WTC11 (cell line): Measurements from ENCODE around the gene C1S. TPM values are rescaled to one million over a fixed set of nuclear protein-coding genes. Genes with fewer than 3 reads are reported as not detected.

ENCODE experiments used
- ATAC-seq: fragments of 200-7000 bp; cut with Tn5 transposase; 2 replicates; pipeline ENCODE4 v1.10.0; 2021; ENCODE audit warnings: mild to moderate bottlenecking, moderate library complexity
- CTCF ChIA-PET: fragments of 300-600 bp; sonication (Branson Sonifier 250); formaldehyde crosslinking; loops from one replicate; lab custom pipeline; 2021; ENCODE audit warnings: antibody characterized with exemption; lab: Charles Lee
- POLR2A ChIA-PET: fragments of 350-600 bp; sonication (Branson Sonifier 250); formaldehyde crosslinking; loops from one replicate; lab custom pipeline; 2021; ENCODE audit warnings: antibody characterized with exemption; lab: Charles Lee
- DNase-seq: peaks from one replicate; pipeline ENCODE4 v3.0.0; 2021; ENCODE audit warnings: low spot score
- H3K27ac Mint-ChIP-seq: 2 replicates; pipeline ENCODE4 v1.8.0; 2021; ENCODE audit warnings: mixed read lengths
- H3K27me3 Mint-ChIP-seq: 2 replicates; pipeline ENCODE4 v1.8.0; 2021; ENCODE audit warnings: low read depth, mild to moderate bottlenecking, moderate library complexity, mixed read lengths
- H3K36me3 Mint-ChIP-seq: 2 replicates; pipeline ENCODE4 v1.8.0; 2021; ENCODE audit warnings: mixed read lengths
- H3K4me1 Mint-ChIP-seq: 2 replicates; pipeline ENCODE4 v1.8.0; 2022; ENCODE audit warnings: mixed read lengths
- H3K4me3 Mint-ChIP-seq: 2 replicates; pipeline ENCODE4 v1.8.0; 2021; ENCODE audit warnings: mild to moderate bottlenecking, moderate library complexity, mixed read lengths
- H3K9me3 Mint-ChIP-seq: 2 replicates; pipeline ENCODE4 v1.8.0; 2021; ENCODE audit warnings: mixed read lengths
- AR ChIP-seq: fragments of 250-450 bp; sonication (Bioruptor Pico); IDR thresholded peaks from 2 replicates; pipeline ENCODE4 v1.9.0; 2021; ENCODE audit warnings: mild to moderate bottlenecking
- CREB1 ChIP-seq: sonication (generic); formaldehyde crosslinking; IDR thresholded peaks from 2 replicates; pipeline ENCODE4 v1.8.0; 2023; ENCODE audit warnings: mild to moderate bottlenecking, missing genetic modification reagents
- EMX1 ChIP-seq: fragments of 250-450 bp; sonication (Bioruptor Pico); IDR thresholded peaks from 2 replicates; pipeline ENCODE4 v1.8.0; 2021; ENCODE audit warnings: mild to moderate bottlenecking
- ESRRA ChIP-seq: sonication (generic); formaldehyde crosslinking; IDR thresholded peaks from 2 replicates; pipeline ENCODE4 v1.8.1; 2022; ENCODE audit warnings: mild to moderate bottlenecking, missing genetic modification reagents, borderline replicate concordance
- ETV6 ChIP-seq: sonication (generic); formaldehyde crosslinking; IDR thresholded peaks from 2 replicates; pipeline ENCODE4 v1.8.1; 2022; ENCODE audit warnings: mild to moderate bottlenecking, missing genetic modification reagents
- IRF2 ChIP-seq: sonication (generic); formaldehyde crosslinking; IDR thresholded peaks from 2 replicates; pipeline ENCODE4 v1.8.0; 2022; ENCODE audit warnings: low read depth, missing genetic modification reagents, borderline replicate concordance
- JAZF1 ChIP-seq: fragments of 250-450 bp; sonication (Bioruptor Pico); IDR thresholded peaks from 2 replicates; pipeline ENCODE4 v1.9.0; 2021; ENCODE audit warnings: moderate library complexity, mild to moderate bottlenecking, inconsistent platforms
- NR2C2 ChIP-seq: sonication (generic); formaldehyde crosslinking; IDR thresholded peaks from 2 replicates; pipeline ENCODE4 v1.8.0; 2022; ENCODE audit warnings: mild to moderate bottlenecking, missing genetic modification reagents
- PRRX2 ChIP-seq: fragments of 250-450 bp; sonication (Bioruptor Pico); IDR thresholded peaks from 2 replicates; pipeline ENCODE4 v1.8.0; 2021; ENCODE audit warnings: mild to moderate bottlenecking
- SMAD4 ChIP-seq: sonication (generic); formaldehyde crosslinking; IDR thresholded peaks from 2 replicates; pipeline ENCODE4 v1.8.0; 2022; ENCODE audit warnings: mild to moderate bottlenecking, missing genetic modification reagents
- SP1 ChIP-seq: sonication (generic); formaldehyde crosslinking; conservative IDR thresholded peaks from 2 replicates; pipeline ENCODE4 v1.8.1; 2022; ENCODE audit warnings: missing genetic modification reagents
- TEAD4 ChIP-seq: sonication (generic); formaldehyde crosslinking; IDR thresholded peaks from 2 replicates; pipeline ENCODE4 v1.8.0; 2022; ENCODE audit warnings: mild to moderate bottlenecking, missing genetic modification reagents
- TP53 ChIP-seq: sonication (generic); formaldehyde crosslinking; IDR thresholded peaks from 2 replicates; pipeline ENCODE4 v1.8.1; 2023; ENCODE audit warnings: mild to moderate bottlenecking, missing genetic modification reagents
- ZNF263 ChIP-seq: sonication (generic); formaldehyde crosslinking; IDR thresholded peaks from 2 replicates; pipeline ENCODE4 v1.8.1; 2022; ENCODE audit warnings: low read depth, mild to moderate bottlenecking, moderate library complexity, missing genetic modification reagents
- ZNF396 ChIP-seq: fragments of 250-450 bp; sonication (Bioruptor Pico); IDR thresholded peaks from 2 replicates; pipeline ENCODE4 v1.8.0; 2021; ENCODE audit warnings: mild to moderate bottlenecking, moderate library complexity, borderline replicate concordance
- ZSCAN18 ChIP-seq: fragments of 250-450 bp; sonication (Bioruptor Pico); IDR thresholded peaks from 2 replicates; pipeline ENCODE4 v2.1.2; 2022; ENCODE audit warnings: mild to moderate bottlenecking, moderate library complexity
- total RNA-seq: library from RNA; stranded (reverse); gene quantifications from 3 replicates; pipeline ENCODE4 v1.2.3, GENCODE V29; 2021
- TF ChIP-seq, protein P1 (sequence below): sonication (generic); formaldehyde crosslinking; conservative IDR thresholded peaks from 2 replicates; pipeline ENCODE4 v1.8.1; 2022; ENCODE audit warnings: mild to moderate bottlenecking, missing genetic modification reagents
- TF ChIP-seq, protein P2 (sequence below): sonication (generic); formaldehyde crosslinking; IDR thresholded peaks from 2 replicates; pipeline ENCODE4 v1.8.0; 2022; ENCODE audit warnings: mild to moderate bottlenecking, missing genetic modification reagents
- TF ChIP-seq, protein P3 (sequence below): sonication (generic); formaldehyde crosslinking; IDR thresholded peaks from 2 replicates; pipeline ENCODE4 v1.8.1; 2023; ENCODE audit warnings: mild to moderate bottlenecking, moderate library complexity, missing genetic modification reagents
- TF ChIP-seq, protein P4 (sequence below): fragments of 250-450 bp; sonication (Bioruptor Pico); IDR thresholded peaks from 2 replicates; pipeline ENCODE4 v1.9.0; 2021; ENCODE audit warnings: mild to moderate bottlenecking

C1S gene
- total RNA-seq, 1 experiment from 2014 or later: 7.6 TPM

GRCh38 chr12:7114008-7114407 lies 53.5 kb downstream of the C1S start:
- Mint-ChIP-seq H3K36me3 (no peaks in the 10 kb centered on the region), H3K9me3 (no peaks in the 10 kb centered on the region), H3K4me1 (peaks cover 6% of the 10 kb centered on the region), H3K4me3 (no peak overlapping the region), H3K27me3 (peaks cover 5% of the 10 kb centered on the region; the same call in 1 of the 2 replicates), H3K27ac (no peak overlapping the region)
- DNase-seq: no peak
- ChIA-PET POLR2A (interaction anchor here (1.1 kb wide), 1 partner anchor 170 kb away, joined by 4 read pairs; the partner anchor contains the start of genes C12orf57 and RNU7-1), CTCF (interaction anchor here (0.7 to 1.9 kb wide), 29 partner anchors 8 to 528 kb away, joined by 3 to 29 read pairs (median 5); partner anchors contain the start of genes C12orf57, C1S, LPCAT3 and PEX5)
- no peak for ATAC-seq
- no peak for TF ChIP-seq TEAD4 (CRISPR knock-in tag)
- TF ChIP-seq, protein P1, sequence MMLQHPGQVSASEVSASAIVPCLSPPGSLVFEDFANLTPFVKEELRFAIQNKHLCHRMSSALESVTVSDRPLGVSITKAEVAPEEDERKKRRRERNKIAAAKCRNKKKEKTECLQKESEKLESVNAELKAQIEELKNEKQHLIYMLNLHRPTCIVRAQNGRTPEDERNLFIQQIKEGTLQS (CRISPR knock-in tag): no peak
- TF ChIP-seq IRF2: no peak
- TF ChIP-seq PRRX2: no peak
- no peak for TF ChIP-seq NR2C2
- TF ChIP-seq, protein P2, sequence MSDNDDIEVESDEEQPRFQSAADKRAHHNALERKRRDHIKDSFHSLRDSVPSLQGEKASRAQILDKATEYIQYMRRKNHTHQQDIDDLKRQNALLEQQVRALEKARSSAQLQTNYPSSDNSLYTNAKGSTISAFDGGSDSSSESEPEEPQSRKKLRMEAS (CRISPR knock-in tag): no peak

GRCh38 chr12:7114851-7115250 lies 54.3 kb downstream of the C1S start:
- CTCF ChIA-PET: no interaction called here

GRCh38 chr12:7116196-7116595 lies 55.7 kb downstream of the C1S start:
- ATAC-seq: no peak
- Mint-ChIP-seq H3K9me3 (no peaks in the 10 kb centered on the region), H3K4me1 (peaks cover 4% of the 10 kb centered on the region), H3K4me3 (no peak overlapping the region), H3K27ac (no peak overlapping the region), H3K36me3 (no peaks in the 10 kb centered on the region), H3K27me3 (peaks cover 5% of the 10 kb centered on the region; the same call in 1 of the 2 replicates)
- POLR2A ChIA-PET: no interaction called here
- CTCF ChIA-PET: no interaction called here
- no peak for DNase-seq
- TF ChIP-seq TP53 (no peak), ETV6 (no peak)
- TF ChIP-seq, all 79 proteins: peak for 0

More at GRCh38 chr12:7114851-7115250, 54.3 kb downstream of the C1S start:
- Mint-ChIP-seq H3K36me3 (no peaks in the 10 kb centered on the region), H3K9me3 (no peaks in the 10 kb centered on the region), H3K27ac (no peak overlapping the region), H3K4me3 (no peak overlapping the region)
- TF ChIP-seq EMX1 (CRISPR knock-in tag) (no peak), SMAD4 (no peak), ZNF396 (CRISPR knock-in tag) (no peak)
- TF ChIP-seq, all 79 proteins: peak for 0
- Mint-ChIP-seq H3K27me3 (peaks cover 5% of the 10 kb centered on the region; the same call in 1 of the 2 replicates), H3K4me1 (peaks cover 4% of the 10 kb centered on the region)
- no peak for DNase-seq
- POLR2A ChIA-PET: no interaction called here
- ATAC-seq: no peak

DNA sequence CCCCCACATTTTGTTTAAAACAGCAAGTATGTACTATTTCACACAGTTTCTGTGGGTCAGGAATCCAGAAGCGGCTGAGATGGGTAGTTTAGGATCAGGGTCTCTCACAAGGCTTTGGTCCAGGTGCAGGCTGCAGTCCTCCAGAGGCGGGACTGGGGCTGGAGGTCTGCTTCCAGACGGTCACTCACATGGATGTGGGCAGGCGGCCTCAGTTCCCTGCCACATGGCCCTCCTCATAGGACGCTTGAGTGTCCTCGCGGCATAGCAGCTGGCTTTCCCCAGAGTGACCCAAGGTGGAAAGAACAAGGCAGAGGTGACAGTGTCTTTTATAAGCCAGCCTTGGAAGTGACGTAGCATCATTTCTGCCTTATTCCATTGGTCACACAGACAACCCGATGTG lies 56.4 kb downstream of the C1S start:
- no peaks in the 10 kb centered on the region for H3K9me3 Mint-ChIP-seq
- no peaks in the 10 kb centered on the region for H3K36me3 Mint-ChIP-seq
- ChIA-PET CTCF (no interaction called here), POLR2A (no interaction called here)
- H3K4me3 Mint-ChIP-seq: no peak overlapping the region
- TF ChIP-seq JAZF1 (CRISPR knock-in tag) (no peak), ZSCAN18 (no peak)
- H3K4me1 Mint-ChIP-seq: peaks cover 4% of the 10 kb centered on the region
- H3K27ac Mint-ChIP-seq: no peak overlapping the region
- no peak for ATAC-seq
- H3K27me3 Mint-ChIP-seq: peaks cover 5% of the 10 kb centered on the region; the same call in 1 of the 2 replicates
- no peak for DNase-seq

DNA sequence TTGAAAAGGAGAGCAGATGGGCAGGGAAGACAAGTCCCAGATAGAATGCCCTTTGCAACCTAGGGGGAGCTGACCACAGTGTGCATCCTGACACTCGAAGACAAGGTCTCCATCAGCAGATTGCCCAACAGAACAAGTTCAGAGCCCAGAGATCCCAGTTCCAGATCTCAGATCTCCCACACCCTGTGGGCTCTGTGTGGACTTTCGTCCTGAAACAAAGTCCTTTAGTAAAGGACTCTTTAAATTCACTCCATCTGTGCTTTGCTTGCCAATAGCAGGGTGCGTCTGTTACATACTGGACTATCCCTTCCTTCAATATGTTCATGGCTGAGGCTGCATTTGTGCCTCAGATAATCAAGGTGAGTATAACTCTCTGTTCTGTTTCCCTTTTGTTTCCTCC lies 57.2 kb downstream of the C1S start:
- Mint-ChIP-seq H3K9me3 (no peaks in the 10 kb centered on the region), H3K4me3 (no peak overlapping the region), H3K27me3 (peaks cover 5% of the 10 kb centered on the region; the same call in 1 of the 2 replicates), H3K27ac (no peak overlapping the region), H3K4me1 (peaks cover 4% of the 10 kb centered on the region), H3K36me3 (no peaks in the 10 kb centered on the region)
- no peak for ATAC-seq
- no peak for DNase-seq
- POLR2A ChIA-PET: interaction anchor here (0.5 kb wide), 1 partner anchor 39 kb away, joined by 10 read pairs; no protein-coding TSS in a partner anchor
- CTCF ChIA-PET: no interaction called here
- TF ChIP-seq, protein P3, sequence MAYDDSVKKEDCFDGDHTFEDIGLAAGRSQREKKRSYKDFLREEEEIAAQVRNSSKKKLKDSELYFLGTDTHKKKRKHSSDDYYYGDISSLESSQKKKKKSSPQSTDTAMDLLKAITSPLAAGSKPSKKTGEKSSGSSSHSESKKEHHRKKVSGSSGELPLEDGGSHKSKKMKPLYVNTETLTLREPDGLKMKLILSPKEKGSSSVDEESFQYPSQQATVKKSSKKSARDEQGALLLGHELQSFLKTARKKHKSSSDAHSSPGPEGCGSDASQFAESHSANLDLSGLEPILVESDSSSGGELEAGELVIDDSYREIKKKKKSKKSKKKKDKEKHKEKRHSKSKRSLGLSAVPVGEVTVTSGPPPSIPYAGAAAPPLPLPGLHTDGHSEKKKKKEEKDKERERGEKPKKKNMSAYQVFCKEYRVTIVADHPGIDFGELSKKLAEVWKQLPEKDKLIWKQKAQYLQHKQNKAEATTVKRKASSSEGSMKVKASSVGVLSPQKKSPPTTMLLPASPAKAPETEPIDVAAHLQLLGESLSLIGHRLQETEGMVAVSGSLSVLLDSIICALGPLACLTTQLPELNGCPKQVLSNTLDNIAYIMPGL (CRISPR knock-in tag): no peak
- no peak for TF ChIP-seq ZNF263 (CRISPR knock-in tag)
- no peak for TF ChIP-seq CREB1 (CRISPR knock-in tag)
- TF ChIP-seq, protein P4, sequence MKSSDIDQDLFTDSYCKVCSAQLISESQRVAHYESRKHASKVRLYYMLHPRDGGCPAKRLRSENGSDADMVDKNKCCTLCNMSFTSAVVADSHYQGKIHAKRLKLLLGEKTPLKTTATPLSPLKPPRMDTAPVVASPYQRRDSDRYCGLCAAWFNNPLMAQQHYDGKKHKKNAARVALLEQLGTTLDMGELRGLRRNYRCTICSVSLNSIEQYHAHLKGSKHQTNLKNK (CRISPR knock-in tag): no peak
- TF ChIP-seq SP1: no peak
- TF ChIP-seq AR (CRISPR knock-in tag): no peak
- no peak for TF ChIP-seq ESRRA
